Measurements from ENCODE around the gene SGMS1.
"Not testable (repeated sequence)": the region's sequence is repeated elsewhere in the genome, so short reads cannot be mapped to it uniquely, and the experiment has no call there.

SGMS1 gene

DNA sequence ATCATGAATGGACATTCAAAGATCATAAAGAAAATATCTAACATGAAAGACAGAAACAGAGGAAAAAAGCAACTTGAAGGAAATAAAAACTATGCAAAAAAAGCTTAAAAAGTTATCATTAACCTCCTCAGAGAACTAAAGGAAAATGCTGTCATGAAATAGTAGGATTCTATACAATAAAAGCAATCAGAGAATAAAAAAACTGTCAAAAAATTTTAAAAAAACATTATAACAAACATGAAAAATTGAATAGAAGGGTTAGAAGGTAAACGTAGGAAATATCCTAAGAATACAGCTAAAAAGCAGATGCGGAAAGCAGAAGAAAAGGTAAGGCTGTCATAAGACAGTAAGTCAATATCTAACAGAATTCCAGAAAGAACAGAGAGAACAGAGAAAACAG lies 44.8 kb downstream of the SGMS1 start:
- DNase-seq: no peak

DNA sequence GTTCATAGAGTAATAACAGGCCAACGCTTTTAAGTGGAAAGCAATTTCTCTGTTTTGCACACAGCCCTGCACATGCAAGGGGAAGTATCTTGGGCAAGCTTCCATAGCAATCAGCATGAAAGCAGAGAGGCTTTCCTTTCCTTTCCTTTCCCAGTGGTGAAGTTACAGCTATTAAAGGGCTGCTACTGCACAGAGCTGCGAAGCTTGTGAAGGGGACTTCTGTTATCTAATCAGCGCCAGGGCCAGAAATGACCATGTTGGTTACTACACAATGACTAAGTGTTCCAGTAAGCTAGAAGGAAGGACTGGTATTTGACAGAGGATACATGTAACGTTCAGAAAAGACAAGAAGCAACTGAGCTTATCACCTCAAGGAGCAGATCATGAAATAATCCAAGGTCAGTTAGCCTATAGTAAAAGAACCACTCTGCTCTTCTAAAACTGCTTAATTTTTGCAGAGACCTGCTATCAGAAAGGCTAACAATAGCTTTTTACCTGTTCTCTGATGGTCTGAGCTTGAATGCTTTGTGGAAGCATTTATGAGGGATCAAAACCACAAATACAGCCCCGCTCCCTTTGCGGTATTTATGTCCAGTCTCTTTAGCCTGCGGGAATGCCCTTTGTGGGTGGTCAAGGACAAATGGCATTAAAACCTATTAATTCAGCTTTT lies 45.9 kb downstream of the SGMS1 start:
- DNase-seq: peak; percentile 10

GRCh38 chr10:50577010-50577409 lies 46.7 kb downstream of the SGMS1 start:
- DNase-seq: no peak

- DNase-seq: no peak
Measured at GRCh38 chr10:50576245-50576815, 47.4 kb downstream of the SGMS1 start.

DNA sequence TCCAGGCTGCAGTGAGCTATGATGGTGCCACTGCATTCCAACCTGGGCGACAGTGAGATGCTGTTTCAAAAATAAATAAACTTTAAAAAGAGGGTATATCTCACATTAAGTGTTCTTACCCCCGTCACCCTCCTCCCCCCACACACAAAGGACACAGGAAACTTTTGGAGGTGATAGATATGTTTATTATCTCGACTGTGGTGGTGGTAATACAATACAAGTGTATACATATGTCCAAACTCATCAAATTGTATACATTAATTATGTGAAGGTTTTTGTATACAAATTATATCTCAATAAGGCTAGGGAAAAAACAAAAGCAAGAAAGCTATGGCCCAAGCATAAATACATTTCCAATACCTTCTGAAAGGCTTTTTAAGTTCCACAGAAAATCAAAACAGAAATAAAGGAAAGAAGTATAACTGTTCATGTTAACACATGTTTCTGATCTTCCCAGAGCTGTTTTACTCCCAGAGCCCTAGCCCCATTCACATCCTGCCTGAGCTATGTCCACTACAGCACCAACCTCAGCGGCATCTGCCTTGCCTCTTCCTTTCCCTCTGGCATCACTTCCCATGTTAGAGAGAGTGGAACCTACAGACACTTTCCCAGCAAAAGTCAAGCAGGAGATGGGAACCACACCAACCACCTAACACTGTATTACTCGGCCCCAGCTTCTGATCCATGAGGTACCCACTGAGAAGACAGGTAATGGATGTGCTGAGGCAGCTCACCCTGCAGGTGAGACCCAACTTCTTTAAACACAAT lies 48.1 kb downstream of the SGMS1 start:
- DNase-seq: no peak

DNA sequence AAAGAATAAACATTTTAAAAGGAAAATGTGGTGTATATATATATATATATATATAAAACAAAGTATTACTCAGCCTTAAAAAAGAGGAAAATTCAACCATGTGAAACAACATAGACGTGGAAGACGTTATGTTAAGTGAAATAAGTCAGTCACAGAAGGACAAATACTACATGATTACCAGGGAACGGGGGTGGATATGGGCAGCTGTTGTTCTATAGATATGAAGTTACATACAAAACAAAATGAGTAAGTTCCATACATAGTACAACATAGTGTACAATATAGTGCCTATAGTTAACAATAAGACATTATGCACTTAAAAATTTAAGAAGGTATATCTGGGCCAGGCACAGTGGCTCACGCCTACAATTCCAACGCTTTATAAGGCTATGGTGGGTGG lies 48.8 kb downstream of the SGMS1 start:
- no peak for DNase-seq

DNA sequence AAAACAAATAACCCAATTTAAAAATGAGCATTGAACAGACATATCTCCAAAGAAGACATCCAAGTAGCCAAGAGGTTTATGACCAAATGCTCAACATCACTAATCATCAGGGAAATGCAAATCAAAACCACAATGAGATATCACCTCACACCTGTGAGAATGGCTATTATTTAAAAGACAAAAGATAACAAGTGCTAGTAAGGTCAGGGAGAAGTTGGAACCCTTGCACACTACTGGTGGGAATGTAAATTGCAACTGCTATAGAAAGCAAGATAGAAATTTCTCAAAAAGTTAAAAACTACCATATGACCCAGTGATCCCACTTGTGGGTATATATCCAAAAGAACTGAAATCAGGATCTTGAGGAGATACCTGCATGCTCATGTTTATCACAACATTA lies 49.5 kb downstream of the SGMS1 start:
- no peak for DNase-seq

DNA sequence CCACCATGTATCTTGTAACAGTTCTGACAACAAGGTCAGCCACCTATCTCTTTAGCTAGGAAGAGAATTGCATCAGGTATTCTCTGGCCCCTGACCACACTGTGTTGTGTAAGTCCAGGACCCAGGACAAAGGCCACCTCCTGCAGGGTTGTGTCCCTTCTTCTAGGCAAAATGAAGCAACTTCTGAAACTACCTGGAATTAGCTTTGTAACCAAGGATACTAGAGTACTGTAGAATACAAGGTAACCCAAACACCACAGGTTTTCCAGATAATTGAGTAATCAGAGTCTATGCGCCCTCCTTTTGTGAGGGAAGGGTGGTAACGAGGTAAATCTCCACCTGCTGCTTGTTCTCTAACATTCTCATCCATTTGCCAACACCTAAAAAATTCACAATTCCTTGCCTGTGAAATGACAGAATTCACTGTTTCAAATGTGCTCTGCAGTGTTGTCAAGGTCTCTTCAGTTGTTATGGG lies 51.7 kb downstream of the SGMS1 start:
- DNase-seq: no peak

GRCh38 chr10:50568750-50569149 lies 55.0 kb downstream of the SGMS1 start:
- not testable (repeated sequence) for DNase-seq

DNA sequence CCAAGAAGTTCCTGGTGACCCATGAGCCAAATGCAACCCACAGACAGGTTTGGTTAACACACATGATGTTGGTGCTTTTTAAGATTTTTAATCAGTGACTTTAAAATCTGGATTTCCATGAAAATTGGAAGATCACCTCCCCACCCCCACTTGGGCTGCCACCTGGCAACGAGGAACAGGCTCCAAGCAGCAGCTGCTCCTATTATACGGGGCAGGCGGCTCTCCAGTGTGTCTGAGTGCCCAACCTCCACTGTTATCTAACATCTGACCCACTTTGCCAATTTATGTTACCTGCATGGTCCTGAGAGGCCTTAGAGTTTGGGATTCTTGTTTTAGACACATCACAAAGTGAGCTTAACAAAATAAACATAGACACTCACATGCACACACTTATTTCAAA lies 56.4 kb downstream of the SGMS1 start:
- DNase-seq: peak; percentile 63

GRCh38 chr10:50566150-50566549 lies 57.6 kb downstream of the SGMS1 start:
- no peak for DNase-seq

DNA sequence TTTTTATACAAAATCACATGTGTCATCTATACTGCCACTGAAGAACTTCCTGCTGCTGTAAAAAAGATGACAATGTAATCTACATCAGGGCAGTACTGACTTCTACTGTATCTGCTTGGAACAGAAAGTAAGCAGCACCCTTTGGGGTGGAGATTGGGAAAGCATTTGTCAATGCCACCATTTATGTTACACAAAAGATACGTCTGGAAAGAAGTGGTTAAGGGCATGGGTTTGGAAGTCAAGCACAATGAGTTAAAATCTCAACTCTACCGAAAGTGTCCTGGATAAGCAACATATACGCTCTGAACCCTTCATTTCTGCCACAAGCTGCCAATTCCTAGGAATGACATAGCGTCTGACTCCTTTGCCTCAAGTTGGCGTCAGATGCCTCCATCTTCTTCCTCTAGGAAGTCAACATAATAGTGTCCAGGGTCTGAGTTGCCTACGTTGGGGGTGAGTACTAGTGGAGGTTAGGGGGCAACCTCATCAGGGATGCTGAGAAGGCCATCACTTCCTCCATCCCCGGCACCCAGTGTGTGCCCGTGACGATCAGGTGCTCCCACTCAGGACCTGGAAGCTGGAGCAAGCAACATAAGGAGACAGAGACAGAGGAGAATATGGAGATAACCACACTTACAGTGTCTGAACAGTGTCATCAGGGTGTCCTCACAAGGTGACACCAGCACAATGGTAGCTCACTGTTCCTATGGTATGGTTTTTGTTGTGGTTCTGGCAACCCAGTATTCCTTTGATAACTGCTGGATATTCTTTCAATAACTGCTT lies 58.3 kb downstream of the SGMS1 start:
- no peak for DNase-seq

DNA sequence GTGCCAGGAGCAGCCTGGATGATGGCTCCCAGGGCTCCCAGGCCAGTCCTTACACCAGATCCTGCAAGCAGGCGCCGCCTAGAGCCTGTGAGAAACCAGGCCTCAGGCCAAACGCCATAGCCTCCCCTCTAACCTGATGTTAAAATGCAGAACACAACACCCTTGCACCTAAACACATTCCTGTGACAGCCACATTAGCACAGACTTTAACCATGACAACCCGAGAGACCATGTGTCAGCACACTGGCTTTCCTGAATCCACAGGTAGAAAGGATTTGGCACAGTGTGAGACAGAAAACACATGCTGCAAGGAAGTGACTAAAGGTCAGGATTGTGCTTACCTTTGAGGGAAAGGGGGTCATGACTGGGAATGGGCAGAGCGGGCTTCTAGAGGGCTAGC lies 59.9 kb downstream of the SGMS1 start:
- DNase-seq: no peak

DNA sequence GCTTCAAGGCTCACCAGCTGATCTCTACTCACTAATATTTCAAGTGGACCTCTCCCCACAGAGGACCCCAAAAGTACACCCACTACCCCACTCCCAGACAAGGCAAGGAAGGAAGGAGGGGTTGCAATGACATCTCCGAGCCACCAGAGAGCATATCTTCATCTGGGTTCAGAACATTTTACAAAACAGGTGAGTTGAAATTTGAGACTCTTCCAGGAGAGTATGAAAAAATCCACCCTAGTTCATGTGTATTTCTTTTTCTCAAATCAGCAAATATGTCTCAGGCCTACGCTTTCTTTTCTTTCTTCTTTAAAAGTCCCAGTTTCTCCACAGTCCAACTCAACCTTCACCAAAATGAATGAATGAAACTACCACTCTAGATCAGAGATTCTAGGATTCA lies 61.9 kb downstream of the SGMS1 start:
- DNase-seq: peak; percentile 40

DNA sequence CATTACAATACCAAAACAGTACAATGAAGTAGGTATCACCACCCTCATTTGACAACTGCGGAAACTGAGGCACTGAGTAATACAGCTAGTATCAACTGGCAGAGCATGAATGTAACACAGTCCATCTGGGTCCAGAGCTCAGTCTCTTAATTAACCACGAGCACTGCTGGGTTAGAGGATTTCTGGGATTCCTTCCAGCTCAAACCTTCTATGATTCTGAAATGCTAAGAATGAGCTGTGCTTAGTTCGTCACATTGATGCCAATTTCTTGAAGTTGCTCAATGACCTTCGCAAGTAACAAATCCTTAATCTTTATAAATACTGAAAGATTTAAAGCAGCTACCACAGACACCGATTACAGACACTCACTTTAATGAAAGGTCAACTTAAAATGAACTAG lies 62.5 kb downstream of the SGMS1 start:
- peak; percentile 11 for DNase-seq

DNA sequence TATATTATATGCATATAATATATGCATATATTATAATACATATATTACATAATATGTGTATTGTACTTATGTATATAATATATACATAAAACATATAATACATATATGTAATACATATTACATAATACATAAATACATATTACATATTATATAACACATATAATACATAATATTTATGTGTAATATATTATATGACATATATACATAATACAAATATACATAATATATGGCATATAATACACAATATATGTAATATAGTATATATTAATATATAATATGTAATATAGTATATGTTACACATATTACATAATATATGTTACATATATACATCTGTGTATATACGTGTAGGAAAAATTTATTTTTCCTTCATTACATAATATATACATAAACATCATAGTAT lies 63.4 kb downstream of the SGMS1 start:
- no peak for DNase-seq

DNA sequence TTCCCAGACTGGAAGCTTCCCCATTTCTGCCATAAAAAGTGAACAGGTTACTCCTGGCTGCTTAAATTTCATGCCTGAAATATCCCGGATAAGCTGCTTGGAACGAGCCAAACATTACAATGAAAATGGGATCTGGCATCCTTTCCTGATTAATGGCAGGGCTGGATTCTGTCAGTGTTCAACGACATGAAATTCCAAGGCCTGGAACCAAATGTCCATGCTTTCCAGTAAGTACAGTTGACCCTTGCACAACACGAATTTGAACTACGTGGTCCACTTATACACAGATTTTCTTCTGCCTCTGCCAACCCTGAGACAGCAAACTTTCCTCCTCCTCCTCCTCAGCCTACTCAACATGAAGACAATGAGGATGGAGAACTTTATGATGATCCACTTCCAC lies 65.4 kb downstream of the SGMS1 start:
- DNase-seq: no peak

GRCh38 chr10:50557130-50557682 lies 66.5 kb downstream of the SGMS1 start:
- DNase-seq: no peak

DNA sequence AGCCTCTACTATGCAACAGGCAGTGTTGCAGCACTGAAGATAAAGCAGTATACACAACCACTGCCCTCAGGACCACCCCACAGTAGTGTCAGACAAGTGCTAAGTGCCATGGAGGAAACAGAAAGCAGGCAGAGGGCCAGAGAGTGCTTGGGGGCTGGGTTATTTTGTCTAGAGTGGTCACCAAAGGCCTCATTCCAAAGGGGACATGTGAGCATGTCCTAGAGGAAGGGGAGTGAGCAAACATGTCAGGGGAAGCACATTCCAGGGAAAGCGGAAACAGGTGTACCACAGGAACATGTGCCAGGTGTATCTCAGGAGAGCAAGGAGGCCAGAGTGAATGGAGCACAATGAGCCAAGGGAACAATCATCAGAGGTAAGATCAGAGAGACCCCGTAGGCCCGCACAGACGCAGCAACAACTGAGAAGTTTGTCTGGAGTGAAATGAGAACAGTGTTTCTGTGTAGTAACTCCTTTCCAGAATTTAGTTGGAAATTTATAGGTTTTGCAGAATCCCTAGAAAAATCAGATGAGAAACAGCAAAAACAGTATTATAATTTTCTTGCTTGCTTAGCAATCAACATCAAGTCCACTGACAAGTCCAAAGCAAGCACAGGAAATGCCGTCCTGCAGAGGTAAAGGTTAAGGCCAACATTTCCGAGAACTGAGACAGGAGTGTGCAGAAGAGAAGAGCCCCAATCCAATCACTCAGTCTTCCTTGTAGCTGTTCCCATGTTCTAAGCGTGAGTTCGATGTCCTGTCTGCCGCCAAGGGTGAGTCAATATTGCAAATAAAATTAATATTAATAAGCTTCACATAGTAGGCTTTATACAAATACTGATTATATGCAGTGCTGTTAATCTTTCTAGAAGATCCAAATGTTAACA lies 67.3 kb downstream of the SGMS1 start:
- no peak for DNase-seq

DNA sequence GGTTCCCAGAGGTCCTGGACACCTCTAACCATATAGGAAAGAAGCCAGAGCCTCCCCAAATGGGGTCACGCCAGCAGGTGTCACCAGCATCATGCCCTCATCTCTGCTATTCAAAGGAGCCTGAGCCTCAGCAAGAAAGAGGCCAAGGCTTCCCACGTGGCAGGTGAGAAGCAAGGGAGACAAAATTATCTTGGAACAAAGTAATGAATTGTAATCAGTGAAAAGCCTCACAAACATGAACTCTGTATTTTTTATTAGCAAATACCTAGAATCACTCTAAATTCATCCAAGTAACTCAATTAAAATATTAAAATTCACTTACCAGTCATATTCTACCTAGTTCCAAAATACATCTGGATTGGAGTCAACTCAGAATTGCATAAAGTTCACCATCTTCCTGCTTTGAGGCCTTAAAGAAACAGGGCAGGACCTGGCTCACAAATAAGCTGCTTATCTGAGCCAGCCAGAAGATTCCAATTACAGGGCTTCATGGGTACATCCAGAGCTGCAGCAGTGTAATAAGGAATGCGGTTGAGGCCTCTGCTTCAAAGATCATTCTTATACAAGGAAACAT lies 68.7 kb downstream of the SGMS1 start:
- no peak for DNase-seq

DNA sequence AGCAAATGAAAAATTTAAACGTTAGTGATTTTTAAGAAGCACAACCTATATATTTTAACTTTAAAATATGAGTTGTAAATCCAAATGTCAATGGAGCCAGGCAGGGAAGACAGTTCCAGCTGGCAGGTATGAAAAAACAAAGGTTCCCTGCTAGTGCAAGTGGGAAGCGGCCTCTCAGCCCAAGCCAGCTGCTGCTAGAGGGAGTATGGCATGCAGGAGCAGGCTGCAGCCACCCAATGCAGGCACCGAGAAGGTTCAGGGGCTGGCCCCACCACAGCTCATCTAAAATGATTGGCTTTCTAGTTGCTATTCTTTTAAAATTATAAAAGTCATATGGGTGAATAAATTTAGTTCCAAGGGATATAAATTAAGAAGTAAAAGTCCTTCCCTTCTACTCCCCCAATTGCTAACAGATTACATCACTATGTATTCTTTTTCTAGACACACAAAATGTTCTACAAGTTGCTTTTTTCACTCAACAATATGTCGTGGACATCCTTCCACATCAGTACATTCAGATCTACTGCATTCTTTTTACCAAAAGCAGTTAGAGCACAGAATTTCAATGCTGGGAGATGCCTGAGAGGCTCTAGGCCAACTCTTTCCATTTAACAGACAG lies 69.3 kb downstream of the SGMS1 start:
- DNase-seq: no peak

All from NCI-H1092 treated with DMSO at 0.1 percent for 48 hours (cell line).